Endodermal cell (in vitro differentiated cells): ENCODE measurements around the gene GSTM4. TPM values are rescaled to one million over a fixed set of nuclear protein-coding genes. Genes with fewer than 3 reads are reported as not detected.

ENCODE experiments used
- DNase-seq: peaks from one replicate; pipeline ENCODE4 v3.0.0-alpha.2; 2017
- H3K27ac ChIP-seq: 2 replicates; pipeline ENCODE4 v1.5.1; 2013; ENCODE audit warnings: mild to moderate bottlenecking, low read depth, low read length, moderate library complexity
- H3K27me3 ChIP-seq: 2 replicates; pipeline ENCODE4 v1.6.1; 2013; ENCODE audit warnings: mild to moderate bottlenecking, low read length, moderate library complexity; ENCODE audit not compliant: insufficient read depth, control insufficient read depth, poor library complexity, severe bottlenecking
- H3K36me3 ChIP-seq: 2 replicates; pipeline ENCODE4 v1.7.0; 2013; ENCODE audit warnings: mild to moderate bottlenecking, low read length, moderate library complexity; ENCODE audit not compliant: control insufficient read depth, insufficient read depth
- H3K4me1 ChIP-seq: one replicate; pipeline ENCODE4 v1.7.0; 2013; ENCODE audit warnings: low read length; ENCODE audit not compliant: control insufficient read depth, insufficient read depth
- H3K4me3 ChIP-seq: 2 replicates; pipeline ENCODE4 v1.5.1; 2013; ENCODE audit warnings: mild to moderate bottlenecking, low read length, moderate library complexity
- H3K9ac ChIP-seq: 2 replicates; pipeline ENCODE4 v1.6.1; 2013; ENCODE audit warnings: mild to moderate bottlenecking, low read length, moderate library complexity; ENCODE audit not compliant: poor library complexity, severe bottlenecking; ENCODE audit errors: extremely low read depth
- H3K9me3 ChIP-seq: 2 replicates; pipeline ENCODE4 v1.6.1; 2013; ENCODE audit warnings: mild to moderate bottlenecking, low read length, moderate library complexity; ENCODE audit not compliant: control insufficient read depth
- H3K27ac Mint-ChIP-seq: 2 replicates; pipeline ENCODE4 v1.8.0; 2020; ENCODE audit warnings: mixed read lengths
- H3K27me3 Mint-ChIP-seq: 2 replicates; pipeline ENCODE4 v1.8.0; 2021; ENCODE audit warnings: mild to moderate bottlenecking, mixed read lengths; ENCODE audit not compliant: insufficient read depth
- H3K36me3 Mint-ChIP-seq: 2 replicates; pipeline ENCODE4 v1.8.0; 2020; ENCODE audit warnings: low read depth, mixed read lengths
- H3K4me1 Mint-ChIP-seq: 2 replicates; pipeline ENCODE4 v1.8.0; 2020; ENCODE audit warnings: mixed read lengths
- H3K4me3 Mint-ChIP-seq: 2 replicates; pipeline ENCODE4 v1.8.0; 2020; ENCODE audit warnings: mild to moderate bottlenecking, moderate library complexity, mixed read lengths
- H3K9me3 Mint-ChIP-seq: 2 replicates; pipeline ENCODE4 v1.8.0; 2020; ENCODE audit warnings: mild to moderate bottlenecking, mixed read lengths
- CTCF ChIP-seq: fragments of 200-600 bp; sonication (generic); conservative IDR thresholded peaks from 2 replicates; pipeline ENCODE4 v1.5.0; 2021; ENCODE audit warnings: antibody characterized with exemption, mild to moderate bottlenecking
- WGBS, 2 experiments: methylation state at CpG; one replicate each; pipeline versions ENCODE4 v1.1.5 to v1.1.7; 2013; ENCODE audit warnings: missing lambda C conversion rate in 2 of 2, mixed read lengths in 1 of 2; ENCODE audit not compliant: insufficient coverage in 1 of 2, insufficient read length in 1 of 2; 5-methylcytosine and 5-hydroxymethylcytosine counted together
- long read RNA-seq, 4 experiments: library from polyadenylated mRNA in 2 of 4; library from RNA in 1 of 4; library from capped mRNA in 1 of 4; stranded (forward) in 3 of 4; unstranded in 1 of 4; transcript quantifications; one replicate each; pipeline ENCODE4 v2.0.0, GENCODE V29; 2020 to 2021; ENCODE audit warnings: inconsistent platforms in 1 of 4
- polyA plus RNA-seq, 2 experiments: library from polyadenylated mRNA; stranded (reverse); fragments of 50-300 nt; gene quantifications; one replicate each; pipeline ENCODE4 v1.2.3, GENCODE V29; 2013
- total RNA-seq, 2 donors: library from RNA; stranded (reverse); fragmentation: NEBNext Ultra II Directional in 1 of 2; extraction: Animal tissue kit (Norgen Biotek cat#: 25700) in 1 of 2; gene quantifications; 2 replicates in 1 of 2; 3 replicates in 1 of 2; pipeline ENCODE4 v1.2.1, GENCODE V29; 2021

GSTM4 gene
- 10 to 100 TPM; 20.1 to 28.5 TPM for total RNA-seq
- 21.7 TPM for polyA plus RNA-seq (2013, experiment 1 of 2)
- 16.9 TPM for polyA plus RNA-seq (2013, experiment 2 of 2)
- long read RNA-seq, experiment 1, transcript GSTM4-204 (8 exons, 1,412 nt) = major isoform, 12 of 26 reads
- long read RNA-seq, experiment 1, partial matches to known transcripts = 2 of 26 reads
- long read RNA-seq, experiment 1, other reads (novel, unspliced or antisense) = 8 of 26 reads
- long read RNA-seq, experiment 2, transcript GSTM4-204 (8 exons, 1,412 nt) = major isoform, 28 of 37 reads
- long read RNA-seq, experiment 2, partial matches to known transcripts = 0 of 37 reads
- long read RNA-seq, experiment 2, other reads (novel, unspliced or antisense) = 6 of 37 reads
- long read RNA-seq, experiment 3, transcript GSTM4-204 (8 exons, 1,412 nt) = major isoform, 20 of 29 reads
- long read RNA-seq, experiment 3, partial matches to known transcripts = 0 of 29 reads
- long read RNA-seq, experiment 3, other reads (novel, unspliced or antisense) = 5 of 29 reads
- long read RNA-seq, experiment 4, transcript GSTM4-201 (8 exons, 1,321 nt) = minor isoform, 11 of 74 reads
- long read RNA-seq, experiment 4, transcript GSTM4-204 (8 exons, 1,412 nt) = major isoform, 59 of 74 reads
- long read RNA-seq, experiment 4, partial matches to known transcripts = 0 of 74 reads
- long read RNA-seq, experiment 4, other reads (novel, unspliced or antisense) = 3 of 74 reads

- Mint-ChIP-seq H3K4me3 (peak within 1 kb of the TSS; percentile 85), H3K4me1 (peaks cover 3% of the 10 kb centered on the region), H3K27ac (peak within 1 kb of the TSS; percentile 94), H3K36me3 (peaks cover 10% of the 10 kb centered on the region), H3K27me3 (peaks cover 37% of the 10 kb centered on the region), H3K9me3 (no peaks in the 10 kb centered on the region)
- Histone ChIP-seq H3K4me1 (no peaks in the 10 kb centered on the region), H3K4me3 (peak within 1 kb of the TSS; percentile 84), H3K27me3 (peaks cover 38% of the 10 kb centered on the region), H3K9ac (peak within 1 kb of the TSS; percentile 45), H3K36me3 (no peaks in the 10 kb centered on the region), H3K9me3 (no peaks in the 10 kb centered on the region), H3K27ac (no peak within 1 kb of the TSS)
- no peak for TF ChIP-seq CTCF
- 4 to 6% methylated on average over 42 to 54 of the region's 54 CpGs for WGBS, 2 experiments
- DNase-seq = peak; percentile 94
Observed at GRCh38 chr1:109655615-109656519, at the start of gene GSTM4. Gene GSTM4, plus strand, starts transcription at chr1:109656099. Its CDS starts 291 bp downstream, at chr1:109656390.

DNA sequence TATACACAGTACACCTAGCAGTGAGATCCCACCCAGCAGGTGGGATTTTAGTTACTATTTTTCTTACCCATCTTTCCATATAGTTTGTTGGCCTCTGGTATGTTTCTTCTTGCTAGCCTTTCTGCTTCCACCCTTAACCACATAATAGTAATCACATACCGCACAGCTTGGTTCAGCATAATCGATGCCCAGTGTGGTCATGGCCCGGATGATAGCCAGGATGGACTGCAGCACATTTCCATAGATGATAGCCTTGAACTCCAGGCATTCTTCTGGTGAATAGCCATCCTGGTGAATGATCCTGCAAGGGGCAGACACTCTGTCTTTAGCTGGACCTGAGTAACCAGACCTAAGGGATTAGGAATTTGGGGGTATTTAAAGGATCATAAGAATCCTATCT lies 46.0 kb upstream of the GSTM4 start:
- H3K27ac ChIP-seq = no peak overlapping the region
- H3K9ac ChIP-seq = no peak overlapping the region
- peak overlapping the region; percentile 83 for H3K27ac Mint-ChIP-seq
- H3K36me3 Mint-ChIP-seq = no peaks in the 10 kb centered on the region
- H3K27me3 Mint-ChIP-seq = no peaks in the 10 kb centered on the region
- TF ChIP-seq CTCF = no peak
- H3K4me1 ChIP-seq = no peaks in the 10 kb centered on the region
- no peaks in the 10 kb centered on the region for H3K9me3 Mint-ChIP-seq
- H3K4me3 Mint-ChIP-seq = no peak overlapping the region
- H3K4me3 ChIP-seq = no peak overlapping the region
- no peaks in the 10 kb centered on the region for H3K9me3 ChIP-seq
- no peaks in the 10 kb centered on the region for H3K36me3 ChIP-seq
- peaks cover 7% of the 10 kb centered on the region for H3K4me1 Mint-ChIP-seq
- H3K27me3 ChIP-seq = no peaks in the 10 kb centered on the region
- WGBS, 2 experiments = 94 to 100% methylated on average over 3 of the region's 3 CpGs
- no peak for DNase-seq
